HG02870 (cell line): Measurements from ENCODE around the gene ACAP2.
"Not testable (repeated sequence)": the region's sequence is repeated elsewhere in the genome, so short reads cannot be mapped to it uniquely, and the experiment has no call there.

Source experiments
- ATAC-seq: cut with Tn5 transposase; IDR thresholded peaks from one replicate; pipeline ENCODE4 v1.9.1; 2021; ENCODE audit warnings: mild to moderate bottlenecking, moderate library complexity; ENCODE audit not compliant: unreplicated experiment

The ACAP2 gene

GRCh38 chr3:195445885-195446284 is 3.1 kb upstream of the ACAP2 start:
- no peak for ATAC-seq

- no peak for ATAC-seq
These were observed 670 bp upstream of the ACAP2 start for GRCh38 chr3:195443391-195443989.

GRCh38 chr3:195441992-195442572 is 738 bp downstream of the ACAP2 start:
- no peak for ATAC-seq

- no peak for ATAC-seq
These were observed 1.3 kb downstream of the ACAP2 start for GRCh38 chr3:195441476-195441991.

- no peak for ATAC-seq
These were observed 1.8 kb downstream of the ACAP2 start for GRCh38 chr3:195441051-195441450.

- ATAC-seq, result no peak
These were observed 2.4 kb downstream of the ACAP2 start for GRCh38 chr3:195440379-195440778.

- no peak for ATAC-seq
These were observed 4.4 kb downstream of the ACAP2 start for GRCh38 chr3:195438371-195438770.

- ATAC-seq, result no peak
These were observed 17.0 kb downstream of the ACAP2 start for GRCh38 chr3:195425849-195426248.

GRCh38 chr3:195423818-195424217 is 19.0 kb downstream of the ACAP2 start:
- no peak for ATAC-seq

GRCh38 chr3:195421400-195421799 is 21.4 kb downstream of the ACAP2 start:
- no peak for ATAC-seq

- no peak for ATAC-seq
These were observed 26.0 kb downstream of the ACAP2 start for GRCh38 chr3:195416795-195417194.

- ATAC-seq, result no peak
These were observed 31.0 kb downstream of the ACAP2 start for GRCh38 chr3:195411836-195412235.

GRCh38 chr3:195410546-195410945 is 32.3 kb downstream of the ACAP2 start:
- ATAC-seq, result no peak

- ATAC-seq, result no peak
These were observed 35.0 kb downstream of the ACAP2 start for GRCh38 chr3:195407531-195408409.

GRCh38 chr3:195405651-195406050 is 37.2 kb downstream of the ACAP2 start:
- ATAC-seq, result no peak

GRCh38 chr3:195403841-195404408 is 38.9 kb downstream of the ACAP2 start:
- no peak for ATAC-seq

- no peak for ATAC-seq
These were observed 39.6 kb downstream of the ACAP2 start for GRCh38 chr3:195403244-195403643.

- ATAC-seq, result no peak
These were observed 40.9 kb downstream of the ACAP2 start for GRCh38 chr3:195401943-195402342.

- not testable (repeated sequence) for ATAC-seq
These were observed 44.4 kb downstream of the ACAP2 start for GRCh38 chr3:195398460-195398859.

GRCh38 chr3:195397524-195397923 is 45.3 kb downstream of the ACAP2 start:
- ATAC-seq, result no peak

- ATAC-seq, result no peak
These were observed 47.5 kb downstream of the ACAP2 start for GRCh38 chr3:195395208-195395816.
